ENCODE data around the gene SULT1C3. TPM values are rescaled to one million over a fixed set of nuclear protein-coding genes. Genes with fewer than 3 reads are reported as not detected.

Gene SULT1C3
- total and polyA plus RNA-seq, 4 donors, result not detected

- Histone ChIP-seq H3K4me1 (ENCODE audit: control insufficient read depth in 5 of 5, insufficient read depth in 5 of 5, low read length in 5 of 5) (no peaks in the 10 kb centered on the region), H3K4me3 (no peak overlapping the region), H3K27me3 (ENCODE audit: control insufficient read depth in 3 of 3, insufficient read depth in 3 of 3, low read length in 2 of 3) (no peaks in the 10 kb centered on the region), H3K9ac (ENCODE audit: insufficient read depth in 1 of 2, low read length in 2 of 2) (no peak overlapping the region), H3K9me3 (ENCODE audit: control insufficient read depth in 4 of 4, insufficient read depth in 3 of 4, low read length in 3 of 4) (peaks cover 0 to 4% (median 0%) of the 10 kb centered on the region in 4 donors), H3K36me3 (ENCODE audit: control insufficient read depth in 4 of 4, insufficient read depth in 4 of 4, low read length in 4 of 4) (no peaks in the 10 kb centered on the region), H3K27ac (ENCODE audit: low read depth in 1 of 2, low read length in 1 of 2) (no peak overlapping the region)
- ATAC-seq (ENCODE audit: insufficient read depth, low FRiP score) (no peak), DNase-seq (no peak)
- WGBS, 2 donors, result 80 to 81% methylated on average over 2 of the region's 2 CpGs
- no peak for TF ChIP-seq CTCF (IDR thresholded peaks at IDR 0.05; ENCODE audit: control extremely low read depth, extremely low read depth)
Observed at GRCh38 chr2:108229875-108230274, 9.9 kb upstream of the SULT1C3 start.

GRCh38 chr2:108235577-108235976, 4.2 kb upstream of the SULT1C3 start:
- 85 to 86% methylated on average over 4 of the region's 4 CpGs for WGBS, 2 donors

GRCh38 chr2:108236676-108237335, 3.0 kb upstream of the SULT1C3 start:
- 91 to 92% methylated on average over 6 of the region's 6 CpGs for WGBS, 2 donors
- no peak for TF ChIP-seq CTCF (IDR thresholded peaks at IDR 0.05; ENCODE audit: control extremely low read depth, extremely low read depth)
- Histone ChIP-seq H3K27ac (ENCODE audit: low read depth in 1 of 2, low read length in 1 of 2) (no peak overlapping the region), H3K4me3 (no peak overlapping the region), H3K9me3 (ENCODE audit: control insufficient read depth in 4 of 4, insufficient read depth in 3 of 4, low read length in 3 of 4) (peaks cover 0 to 12% (median 4%) of the 10 kb centered on the region in 4 donors), H3K36me3 (ENCODE audit: control insufficient read depth in 4 of 4, insufficient read depth in 4 of 4, low read length in 4 of 4) (no peaks in the 10 kb centered on the region), H3K4me1 (ENCODE audit: control insufficient read depth in 5 of 5, insufficient read depth in 5 of 5, low read length in 5 of 5) (no peaks in the 10 kb centered on the region), H3K9ac (ENCODE audit: insufficient read depth in 1 of 2, low read length in 2 of 2) (no peak overlapping the region), H3K27me3 (ENCODE audit: control insufficient read depth in 3 of 3, insufficient read depth in 3 of 3, low read length in 2 of 3) (no peaks in the 10 kb centered on the region)
- ATAC-seq (ENCODE audit: insufficient read depth, low FRiP score) (no peak), DNase-seq (no peak)

More at GRCh38 chr2:108235577-108235976, 4.2 kb upstream of the SULT1C3 start:
- Histone ChIP-seq H3K27me3 (ENCODE audit: control insufficient read depth in 3 of 3, insufficient read depth in 3 of 3, low read length in 2 of 3) (no peaks in the 10 kb centered on the region), H3K27ac (ENCODE audit: low read depth in 1 of 2, low read length in 1 of 2) (no peak overlapping the region), H3K4me3 (no peak overlapping the region), H3K9me3 (ENCODE audit: control insufficient read depth in 4 of 4, insufficient read depth in 3 of 4, low read length in 3 of 4) (peaks cover 0 to 12% (median 4%) of the 10 kb centered on the region in 4 donors), H3K4me1 (ENCODE audit: control insufficient read depth in 5 of 5, insufficient read depth in 5 of 5, low read length in 5 of 5) (no peaks in the 10 kb centered on the region), H3K9ac (ENCODE audit: insufficient read depth in 1 of 2, low read length in 2 of 2) (no peak overlapping the region), H3K36me3 (ENCODE audit: control insufficient read depth in 4 of 4, insufficient read depth in 4 of 4, low read length in 4 of 4) (no peaks in the 10 kb centered on the region)
- DNase-seq (no peak), ATAC-seq (ENCODE audit: insufficient read depth, low FRiP score) (no peak)
- TF ChIP-seq CTCF (IDR thresholded peaks at IDR 0.05; ENCODE audit: control extremely low read depth, extremely low read depth), result no peak

- Histone ChIP-seq H3K4me1 (ENCODE audit: control insufficient read depth in 5 of 5, insufficient read depth in 5 of 5, low read length in 5 of 5) (no peaks in the 10 kb centered on the region), H3K36me3 (ENCODE audit: control insufficient read depth in 4 of 4, insufficient read depth in 4 of 4, low read length in 4 of 4) (no peaks in the 10 kb centered on the region), H3K4me3 (no peak overlapping the region), H3K27ac (ENCODE audit: low read depth in 1 of 2, low read length in 1 of 2) (no peak overlapping the region), H3K9me3 (ENCODE audit: control insufficient read depth in 4 of 4, insufficient read depth in 3 of 4, low read length in 3 of 4) (peaks cover 0 to 11% (median 6%) of the 10 kb centered on the region in 4 donors), H3K9ac (ENCODE audit: insufficient read depth in 1 of 2, low read length in 2 of 2) (no peak overlapping the region), H3K27me3 (ENCODE audit: control insufficient read depth in 3 of 3, insufficient read depth in 3 of 3, low read length in 2 of 3) (no peaks in the 10 kb centered on the region)
- DNase-seq, result no peak
- no peak for TF ChIP-seq CTCF (IDR thresholded peaks at IDR 0.05; ENCODE audit: control extremely low read depth, extremely low read depth)
- ATAC-seq (ENCODE audit: insufficient read depth, low FRiP score), result no peak
- 93 to 95% methylated on average over 5 of the region's 5 CpGs for WGBS, 2 donors
Observed at GRCh38 chr2:108240966-108241365, 1.2 kb downstream of the SULT1C3 start.

All from lung (tissue), 12 donors.